ENCODE data around the gene TRAPPC14. TPM values are rescaled to one million over a fixed set of nuclear protein-coding genes. Genes with fewer than 3 reads are reported as not detected.
A peak's percentile ranks its signal among the peaks of the same experiment; 100 is the strongest.

The TRAPPC14 gene
- total RNA-seq, 1 donor from 2014 or later: 20.3 TPM

GRCh38 chr7:100159099-100159623, 638 bp upstream of the TRAPPC14 start:
- peak overlapping the region; percentile 81 for H3K4me3 Mint-ChIP-seq (ENCODE audit: unreplicated experiment)
- no peaks in the 10 kb centered on the region for H3K9me3 Mint-ChIP-seq (ENCODE audit: unreplicated experiment)
- peaks cover 27% of the 10 kb centered on the region for H3K4me1 Mint-ChIP-seq (ENCODE audit: unreplicated experiment)
- DNase-seq (ENCODE audit: extremely low spot score, unreplicated experiment): no peak
- peaks cover 4% of the 10 kb centered on the region for H3K36me3 Mint-ChIP-seq (ENCODE audit: unreplicated experiment)
- no peaks in the 10 kb centered on the region for H3K27me3 Mint-ChIP-seq (ENCODE audit: unreplicated experiment)
- H3K27ac Mint-ChIP-seq (ENCODE audit: unreplicated experiment): peak overlapping the region; percentile 75
- TF ChIP-seq CTCF (IDR thresholded peaks at IDR 0.05): no peak

GRCh38 chr7:100157334-100158228, 942 bp downstream of the TRAPPC14 start:
- no peaks in the 10 kb centered on the region for H3K9me3 Mint-ChIP-seq (ENCODE audit: unreplicated experiment)
- peak; percentile 17 for TF ChIP-seq CTCF (IDR thresholded peaks at IDR 0.05)

DNA sequence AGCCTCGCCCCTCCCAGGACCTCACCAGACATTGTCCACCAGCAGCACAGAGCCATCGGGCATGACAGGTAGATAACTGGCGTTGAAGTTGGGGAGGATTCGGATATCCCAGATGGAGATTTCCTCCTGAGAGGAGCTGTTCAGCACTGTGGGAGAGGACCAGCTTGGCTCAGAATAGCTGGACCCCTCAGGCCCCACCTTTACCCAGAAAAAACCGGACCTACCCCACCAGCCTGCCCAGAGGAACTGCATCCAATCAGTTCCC, 1.5 kb downstream of the TRAPPC14 start:
- no peak for DNase-seq (ENCODE audit: extremely low spot score, unreplicated experiment)
- Mint-ChIP-seq H3K36me3 (ENCODE audit: unreplicated experiment) (peaks cover 9% of the 10 kb centered on the region), H3K27me3 (ENCODE audit: unreplicated experiment) (no peaks in the 10 kb centered on the region), H3K27ac (ENCODE audit: unreplicated experiment) (peak overlapping the region; percentile 28), H3K9me3 (ENCODE audit: unreplicated experiment) (no peaks in the 10 kb centered on the region), H3K4me1 (ENCODE audit: unreplicated experiment) (peaks cover 23% of the 10 kb centered on the region), H3K4me3 (ENCODE audit: unreplicated experiment) (peak overlapping the region; percentile 69)
- TF ChIP-seq CTCF (IDR thresholded peaks at IDR 0.05): no peak

More at GRCh38 chr7:100157334-100158228, 942 bp downstream of the TRAPPC14 start:
- H3K36me3 Mint-ChIP-seq (ENCODE audit: unreplicated experiment): peaks cover 5% of the 10 kb centered on the region
- no peaks in the 10 kb centered on the region for H3K27me3 Mint-ChIP-seq (ENCODE audit: unreplicated experiment)
- peak overlapping the region; percentile 69 for H3K4me3 Mint-ChIP-seq (ENCODE audit: unreplicated experiment)
- no peak for DNase-seq (ENCODE audit: extremely low spot score, unreplicated experiment)
- peaks cover 23% of the 10 kb centered on the region for H3K4me1 Mint-ChIP-seq (ENCODE audit: unreplicated experiment)
- H3K27ac Mint-ChIP-seq (ENCODE audit: unreplicated experiment): peak overlapping the region; percentile 28

DNA sequence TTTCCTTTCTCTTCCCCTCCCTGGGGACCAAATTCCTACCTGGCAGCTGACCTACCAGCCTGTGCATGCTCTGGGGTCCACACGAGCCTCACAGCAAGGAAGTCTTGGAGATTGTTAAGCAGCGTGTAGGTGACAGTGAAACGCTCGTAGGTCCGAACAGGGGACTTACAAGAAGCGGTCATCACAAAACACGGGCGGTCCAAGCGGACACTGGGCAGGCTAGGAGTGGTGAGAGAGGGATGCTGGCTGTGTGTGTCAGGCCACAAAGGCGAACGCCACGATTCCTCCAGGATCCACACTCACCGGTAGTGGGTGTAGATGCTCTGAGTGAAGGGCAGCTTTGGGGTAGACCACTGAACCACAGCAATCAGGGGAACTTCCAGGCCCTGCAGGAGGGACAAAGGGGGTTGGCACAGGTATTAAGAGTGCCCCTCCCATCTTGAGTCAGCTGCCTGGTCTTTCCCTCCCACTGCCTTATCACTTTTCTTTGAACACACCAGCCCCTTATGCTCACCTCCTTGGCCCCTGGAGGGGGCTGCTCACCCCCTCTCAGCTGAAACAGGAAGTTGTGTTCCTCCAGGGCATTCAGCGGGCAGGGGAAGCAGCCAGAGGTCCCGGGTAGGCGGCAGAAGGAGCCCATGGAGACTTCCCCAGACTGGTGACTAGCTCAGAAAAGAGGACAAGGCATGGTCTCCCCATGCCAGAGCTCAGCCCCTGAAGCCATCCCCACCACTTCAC, 2.0 kb downstream of the TRAPPC14 start:
- Mint-ChIP-seq H3K4me3 (ENCODE audit: unreplicated experiment) (peak overlapping the region; percentile 69), H3K9me3 (ENCODE audit: unreplicated experiment) (no peaks in the 10 kb centered on the region), H3K4me1 (ENCODE audit: unreplicated experiment) (peaks cover 23% of the 10 kb centered on the region), H3K36me3 (ENCODE audit: unreplicated experiment) (peaks cover 9% of the 10 kb centered on the region), H3K27me3 (ENCODE audit: unreplicated experiment) (no peaks in the 10 kb centered on the region), H3K27ac (ENCODE audit: unreplicated experiment) (no peak overlapping the region)
- DNase-seq (ENCODE audit: extremely low spot score, unreplicated experiment): no peak
- no peak for TF ChIP-seq CTCF (IDR thresholded peaks at IDR 0.05)
